Activated CD8-positive, alpha-beta T cell treated with anti-CD3 and anti-CD28 coated beads for 36 hours (primary cell): ENCODE results near the gene YAE1. TPM values are rescaled to one million over a fixed set of nuclear protein-coding genes. Genes with fewer than 3 reads are reported as not detected.
A peak's percentile ranks its signal among the peaks of the same experiment; 100 is the strongest.

ENCODE experiments used
- ATAC-seq: fragments of 200-7000 bp; cut with Tn5 transposase; one replicate; pipeline ENCODE4 v1.10.0; 2021; ENCODE audit warnings: mild to moderate bottlenecking, moderate library complexity
- CTCF ChIA-PET: fragments of 350-600 bp; sonication (Branson Sonifier 250); formaldehyde crosslinking; loops from one replicate; lab custom pipeline; 2021; ENCODE audit warnings: antibody characterized with exemption; lab: Charles Lee
- POLR2A ChIA-PET: fragments of 350-600 bp; sonication (Branson Sonifier 250); formaldehyde crosslinking; loops from one replicate; lab custom pipeline; 2021; ENCODE audit warnings: antibody characterized with exemption; lab: Charles Lee
- DNase-seq: peaks from one replicate; pipeline ENCODE4 v3.0.0-alpha.2; 2020
- H3K27ac Mint-ChIP-seq: one replicate; pipeline ENCODE4 v1.8.0; 2021; ENCODE audit warnings: mild to moderate bottlenecking, mixed read lengths
- H3K27me3 Mint-ChIP-seq: one replicate; pipeline ENCODE4 v1.8.0; 2021; ENCODE audit warnings: mixed read lengths
- H3K36me3 Mint-ChIP-seq: one replicate; pipeline ENCODE4 v1.8.0; 2021; ENCODE audit warnings: low read depth, mixed read lengths
- H3K4me1 Mint-ChIP-seq: one replicate; pipeline ENCODE4 v1.8.0; 2021; ENCODE audit warnings: low read depth, mixed read lengths
- H3K4me3 Mint-ChIP-seq: one replicate; pipeline ENCODE4 v1.8.0; 2021; ENCODE audit warnings: mild to moderate bottlenecking, moderate library complexity, mixed read lengths
- H3K9me3 Mint-ChIP-seq: one replicate; pipeline ENCODE4 v1.8.0; 2021; ENCODE audit warnings: mixed read lengths
- CTCF ChIP-seq: fragments of 200-600 bp; IDR thresholded peaks from one replicate; pipeline ENCODE4 v1.8.0; 2022; ENCODE audit warnings: antibody characterized with exemption, mild to moderate bottlenecking
- intact Hi-C: fragments of 100-400 bp; cut with micrococcal nuclease; formaldehyde crosslinking; loops from one replicate; pipeline ENCODE4 v1.10.0; 2022
- total RNA-seq, 2 experiments: library from RNA; stranded (reverse); gene quantifications; one replicate each; pipeline ENCODE4 v1.2.3, GENCODE V29; 2021

Gene YAE1
- total RNA-seq, 2 experiments from 2014 or later: 9.6 to 10.9 TPM

- H3K27ac Mint-ChIP-seq: peak overlapping the region; percentile 58
- H3K36me3 Mint-ChIP-seq: no peaks in the 10 kb centered on the region
- H3K27me3 Mint-ChIP-seq: peaks cover 12% of the 10 kb centered on the region
- ChIA-PET CTCF (interaction anchor here (0.7 to 2.1 kb wide), 10 partner anchors 9 to 136 kb away, joined by 3 to 13 read pairs (median 4); partner anchors contain the start of gene RALA), POLR2A (interaction anchor here (0.7 to 1.9 kb wide), 4 partner anchors 10 to 19 kb away, joined by 3 to 6 read pairs (median 4); partner anchors contain the start of gene RALA)
- TF ChIP-seq CTCF: no peak
- peak overlapping the region; percentile 54 for H3K4me3 Mint-ChIP-seq
- intact Hi-C loops: no loop called here
- DNase-seq (peak; percentile 21), ATAC-seq (peak; percentile 68)
- H3K4me1 Mint-ChIP-seq: peaks cover 38% of the 10 kb centered on the region
- peaks cover 4% of the 10 kb centered on the region for H3K9me3 Mint-ChIP-seq
Measured at GRCh38 chr7:39609113-39609934, 43.1 kb downstream of the YAE1 start.

- no peak for ATAC-seq
- peak overlapping the region; percentile 47 for H3K27ac Mint-ChIP-seq
- CTCF ChIA-PET: interaction anchor here (0.9 to 2.1 kb wide), 8 partner anchors 9 to 136 kb away, joined by 3 to 13 read pairs (median 4); partner anchors contain the start of gene RALA
Measured at GRCh38 chr7:39609935-39610263, 43.7 kb downstream of the YAE1 start.

GRCh38 chr7:39613577-39613976 is 47.4 kb downstream of the YAE1 start:
- intact Hi-C loops: no loop called here
- no peak for DNase-seq
- Mint-ChIP-seq H3K9me3 (no peaks in the 10 kb centered on the region), H3K36me3 (no peaks in the 10 kb centered on the region), H3K27ac (no peak overlapping the region), H3K27me3 (peaks cover 15% of the 10 kb centered on the region), H3K4me3 (no peak overlapping the region), H3K4me1 (peaks cover 14% of the 10 kb centered on the region)
- ATAC-seq: no peak
- ChIA-PET CTCF (interaction anchor here (1.0 to 3.4 kb wide), 2 partner anchors 34 to 37 kb away, joined by 4 to 16 read pairs; no protein-coding TSS in a partner anchor), POLR2A (interaction anchor here (2.8 kb wide), 1 partner anchor 10 kb away, joined by 12 read pairs; the partner anchor contains the start of gene RALA)
- TF ChIP-seq CTCF: no peak

More at GRCh38 chr7:39609935-39610263, 43.7 kb downstream of the YAE1 start:
- TF ChIP-seq CTCF: peak; percentile 22
- POLR2A ChIA-PET: interaction anchor here (0.7 to 1.9 kb wide), 4 partner anchors 11 to 21 kb away, joined by 3 to 6 read pairs (median 4); partner anchors contain the start of gene RALA
- H3K4me1 Mint-ChIP-seq: peaks cover 36% of the 10 kb centered on the region
- DNase-seq: no peak
- H3K4me3 Mint-ChIP-seq: peak overlapping the region; percentile 54
- peaks cover 4% of the 10 kb centered on the region for H3K9me3 Mint-ChIP-seq
- intact Hi-C loops: no loop called here
- no peaks in the 10 kb centered on the region for H3K36me3 Mint-ChIP-seq
- H3K27me3 Mint-ChIP-seq: peaks cover 12% of the 10 kb centered on the region

GRCh38 chr7:39614299-39614698 is 48.1 kb downstream of the YAE1 start:
- DNase-seq: no peak
- TF ChIP-seq CTCF: no peak
- Mint-ChIP-seq H3K4me3 (no peak overlapping the region), H3K4me1 (peaks cover 9% of the 10 kb centered on the region), H3K27ac (no peak overlapping the region), H3K36me3 (no peaks in the 10 kb centered on the region), H3K27me3 (peaks cover 15% of the 10 kb centered on the region), H3K9me3 (no peaks in the 10 kb centered on the region)
- ChIA-PET POLR2A (interaction anchor here (2.8 kb wide), 1 partner anchor 9 kb away, joined by 12 read pairs; the partner anchor contains the start of gene RALA), CTCF (interaction anchor here (3.4 to 3.9 kb wide), 2 partner anchors 33 to 34 kb away, joined by 16 to 17 read pairs; no protein-coding TSS in a partner anchor)
- ATAC-seq: no peak
- intact Hi-C loops: no loop called here
